ENCODE measurements around the gene ROPN1L. TPM values are rescaled to one million over a fixed set of nuclear protein-coding genes. Genes with fewer than 3 reads are reported as not detected.
A peak's percentile ranks its signal among the peaks of the same experiment; 100 is the strongest.

ROPN1L gene
- total RNA-seq, 1 experiment from 2014 or later, result 0.66 TPM

DNA sequence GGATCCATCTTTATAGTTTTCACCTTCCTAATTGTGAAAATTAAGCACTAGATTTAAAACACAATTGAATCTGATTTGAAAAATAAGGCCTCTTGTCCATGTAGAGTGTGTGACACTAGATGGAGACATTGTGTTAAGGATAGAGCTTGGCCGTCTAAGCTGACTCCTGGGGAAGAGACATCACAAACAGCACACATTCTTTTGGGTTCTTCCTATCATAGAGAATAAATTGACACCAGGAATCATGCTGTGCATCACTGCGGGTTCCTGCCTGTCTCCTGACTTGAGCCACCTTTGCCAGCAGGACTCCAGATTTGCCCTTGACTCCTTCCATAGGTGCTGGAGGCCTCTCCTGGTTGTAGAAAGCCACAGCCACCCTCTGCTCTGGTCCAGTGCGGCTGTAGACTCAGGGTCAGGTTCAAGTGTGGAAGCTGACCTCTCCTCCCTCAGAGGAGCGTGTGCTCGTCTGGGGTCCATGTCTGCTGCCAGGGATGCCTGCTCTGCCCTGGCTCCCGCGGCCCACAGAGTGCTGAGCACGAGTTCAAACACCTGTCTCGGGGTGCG lies 11.2 kb downstream of the ROPN1L start:
- Histone ChIP-seq H3K79me2 (ENCODE audit: insufficient read depth, low read length) (no peaks in the 10 kb centered on the region), H3K36me3 (ENCODE audit: control insufficient read depth in 1 of 2, insufficient read depth in 2 of 2, low read length in 2 of 2) (no peaks in the 10 kb centered on the region), H4K20me1 (ENCODE audit: insufficient read depth) (no peaks in the 10 kb centered on the region), H3K9me2 (ENCODE audit: insufficient read depth) (no peaks in the 10 kb centered on the region), H3K4me2 (ENCODE audit: low read length) (peak overlapping the region; percentile 47; the same call in 1 of the 2 replicates), H3K27ac (ENCODE audit: low read depth, low read length) (no peak overlapping the region), H3K27me3 (ENCODE audit: insufficient read depth, low read length) (no peaks in the 10 kb centered on the region), H3K4me3 (replicated peaks in 1 of 2; ENCODE audit: low read depth in 1 of 2, low read length in 2 of 2) (no peak overlapping the region), H2AFZ (ENCODE audit: low read depth, low read length, poor library complexity, severe bottlenecking) (no peak overlapping the region), H3K9ac (ENCODE audit: low read length) (no peak overlapping the region), H3K9me3 (ENCODE audit: control insufficient read depth in 1 of 2, insufficient read depth in 1 of 2, low read depth in 1 of 2, low read length in 2 of 2) (no peaks in the 10 kb centered on the region), H3K4me1 (ENCODE audit: control insufficient read depth in 1 of 2, insufficient read depth in 2 of 2, low read length in 2 of 2) (peaks cover 6 to 26% of the 10 kb centered on the region in 2 experiments)
- ChIA-PET RAD21 (ENCODE audit: low non-redundant PET in 1 of 2, low total read pairs in 2 of 2, uncharacterized antibody in 2 of 2, unreplicated experiment in 2 of 2) (interaction anchor here (2.3 to 4.3 kb wide), 2 partner anchors 174 to 176 kb away, joined by 21 to 37 read pairs; no protein-coding TSS in a partner anchor), POLR2A (no interaction called here), CTCF (interaction anchor here (0.6 to 7.7 kb wide), 6 partner anchors 169 to 730 kb away, joined by 3 to 94 read pairs (median 3); no protein-coding TSS in a partner anchor)
- no peak for TF ChIP-seq ELF1 (IDR thresholded peaks at IDR 0.05; ENCODE audit: borderline replicate concordance, low read depth)
- TF ChIP-seq RAD21 (IDR thresholded peaks at IDR 0.05; ENCODE audit: low read depth), result peak; percentile 95
- TF ChIP-seq CTCF (IDR thresholded peaks at IDR 0.05 in 2 of 3, conservative IDR thresholded peaks at IDR 0.05 in 1 of 3; ENCODE audit: borderline replicate concordance in 1 of 3, insufficient read depth in 1 of 3, low read depth in 2 of 3, low read length in 2 of 3), result peak; percentile 62 to 88 (median 82)
- no peak for TF ChIP-seq EZH2 (IDR thresholded peaks at IDR 0.05)
- DNase-seq (ENCODE audit: low read depth, low spot score) (peak; percentile 70), ATAC-seq (peak; percentile 80)
- intact Hi-C loops (cut with micrococcal nuclease), result loop anchor here (1.0 to 5.0 kb wide), 5 partner anchors 175 to 1569 kb away; no protein-coding TSS in a partner anchor
- no TSS peak for BruUV-seq (replicated peaks)

DNA sequence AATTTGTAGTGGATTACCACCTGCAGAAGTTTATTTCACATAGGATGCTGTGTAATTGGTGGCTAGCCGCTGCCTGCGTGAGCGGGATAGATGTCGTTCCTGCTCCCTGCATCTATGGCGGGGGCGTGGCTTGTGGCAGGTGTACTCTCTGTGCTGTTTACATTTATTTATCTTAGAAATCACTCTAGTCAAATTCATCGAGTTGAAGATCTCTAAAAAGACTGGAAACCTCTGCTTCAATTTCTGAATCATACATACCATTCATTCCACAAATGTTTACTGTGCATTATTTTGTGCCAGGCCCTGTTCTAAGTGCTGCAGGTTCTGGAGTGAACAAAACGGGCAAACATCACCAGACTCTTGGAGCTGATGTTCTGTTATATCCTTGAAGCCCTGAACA lies 11.9 kb downstream of the ROPN1L start:
- H3K9ac ChIP-seq (ENCODE audit: low read length), result no peak overlapping the region

More for the DNA sequence above, 11.9 kb downstream of the ROPN1L start:
- no peak for DNase-seq (ENCODE audit: low read depth, low spot score)
- TF ChIP-seq, protein P1, sequence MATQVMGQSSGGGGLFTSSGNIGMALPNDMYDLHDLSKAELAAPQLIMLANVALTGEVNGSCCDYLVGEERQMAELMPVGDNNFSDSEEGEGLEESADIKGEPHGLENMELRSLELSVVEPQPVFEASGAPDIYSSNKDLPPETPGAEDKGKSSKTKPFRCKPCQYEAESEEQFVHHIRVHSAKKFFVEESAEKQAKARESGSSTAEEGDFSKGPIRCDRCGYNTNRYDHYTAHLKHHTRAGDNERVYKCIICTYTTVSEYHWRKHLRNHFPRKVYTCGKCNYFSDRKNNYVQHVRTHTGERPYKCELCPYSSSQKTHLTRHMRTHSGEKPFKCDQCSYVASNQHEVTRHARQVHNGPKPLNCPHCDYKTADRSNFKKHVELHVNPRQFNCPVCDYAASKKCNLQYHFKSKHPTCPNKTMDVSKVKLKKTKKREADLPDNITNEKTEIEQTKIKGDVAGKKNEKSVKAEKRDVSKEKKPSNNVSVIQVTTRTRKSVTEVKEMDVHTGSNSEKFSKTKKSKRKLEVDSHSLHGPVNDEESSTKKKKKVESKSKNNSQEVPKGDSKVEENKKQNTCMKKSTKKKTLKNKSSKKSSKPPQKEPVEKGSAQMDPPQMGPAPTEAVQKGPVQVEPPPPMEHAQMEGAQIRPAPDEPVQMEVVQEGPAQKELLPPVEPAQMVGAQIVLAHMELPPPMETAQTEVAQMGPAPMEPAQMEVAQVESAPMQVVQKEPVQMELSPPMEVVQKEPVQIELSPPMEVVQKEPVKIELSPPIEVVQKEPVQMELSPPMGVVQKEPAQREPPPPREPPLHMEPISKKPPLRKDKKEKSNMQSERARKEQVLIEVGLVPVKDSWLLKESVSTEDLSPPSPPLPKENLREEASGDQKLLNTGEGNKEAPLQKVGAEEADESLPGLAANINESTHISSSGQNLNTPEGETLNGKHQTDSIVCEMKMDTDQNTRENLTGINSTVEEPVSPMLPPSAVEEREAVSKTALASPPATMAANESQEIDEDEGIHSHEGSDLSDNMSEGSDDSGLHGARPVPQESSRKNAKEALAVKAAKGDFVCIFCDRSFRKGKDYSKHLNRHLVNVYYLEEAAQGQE (IDR thresholded peaks at IDR 0.05; ENCODE audit: low read depth), result no peak
- no peak for TF ChIP-seq SIN3A (IDR thresholded peaks at IDR 0.05; ENCODE audit: low read depth)
- ChIA-PET POLR2A (no interaction called here), CTCF (interaction anchor here (7.7 kb wide), 1 partner anchor 174 kb away, joined by 94 read pairs; no protein-coding TSS in a partner anchor), RAD21 (ENCODE audit: low non-redundant PET in 1 of 2, low total read pairs in 2 of 2, uncharacterized antibody in 2 of 2, unreplicated experiment in 2 of 2) (interaction anchor here (1.6 to 4.3 kb wide), 2 partner anchors 174 to 175 kb away, joined by 5 to 37 read pairs; no protein-coding TSS in a partner anchor)
- peaks cover 6 to 26% of the 10 kb centered on the region in 2 experiments for H3K4me1 ChIP-seq (ENCODE audit: control insufficient read depth in 1 of 2, insufficient read depth in 2 of 2, low read length in 2 of 2)
- no peaks in the 10 kb centered on the region for H3K27me3 ChIP-seq (ENCODE audit: insufficient read depth, low read length)
- no peaks in the 10 kb centered on the region for H3K79me2 ChIP-seq (ENCODE audit: insufficient read depth, low read length)
- H3K9me3 ChIP-seq (ENCODE audit: control insufficient read depth in 1 of 2, insufficient read depth in 1 of 2, low read depth in 1 of 2, low read length in 2 of 2), result no peaks in the 10 kb centered on the region
- H3K36me3 ChIP-seq (ENCODE audit: control insufficient read depth in 1 of 2, insufficient read depth in 2 of 2, low read length in 2 of 2), result no peaks in the 10 kb centered on the region
- no TSS peak for BruUV-seq (replicated peaks)
- H3K27ac ChIP-seq (ENCODE audit: low read depth, low read length), result no peak overlapping the region
- ATAC-seq, result peak; percentile 37; the same call in 1 of the 2 replicates
- H4K20me1 ChIP-seq (ENCODE audit: insufficient read depth), result no peaks in the 10 kb centered on the region
- no peaks in the 10 kb centered on the region for H3K9me2 ChIP-seq (ENCODE audit: insufficient read depth)
- no peak overlapping the region for H2AFZ ChIP-seq (ENCODE audit: low read depth, low read length, poor library complexity, severe bottlenecking)
- intact Hi-C loops (cut with micrococcal nuclease), result loop anchor here (5.0 kb wide), 2 partner anchors 534 to 1569 kb away; no protein-coding TSS in a partner anchor
- peak overlapping the region; percentile 47 for H3K4me2 ChIP-seq (ENCODE audit: low read length)
- H3K4me3 ChIP-seq (replicated peaks in 1 of 2; ENCODE audit: low read depth in 1 of 2, low read length in 2 of 2), result no peak overlapping the region

Data from HCT116 (cell line).